Hepatocyte (in vitro differentiated cells): ENCODE results near the gene CDX4.

Experiments used
- CTCF ChIP-seq: fragments of 200-600 bp; sonication (generic); IDR thresholded peaks from 2 replicates; pipeline ENCODE4 v1.5.1; 2016; ENCODE audit warnings: antibody characterized with exemption, mild to moderate bottlenecking; ENCODE audit not compliant: poor library complexity
- EZH2phosphoT487 ChIP-seq: fragments of 200-600 bp; sonication (generic); IDR thresholded peaks from one replicate; pipeline ENCODE4 v1.6.1; 2018; ENCODE audit warnings: antibody characterized with exemption, mild to moderate bottlenecking, low read depth, moderate library complexity; ENCODE audit not compliant: unreplicated experiment, severe bottlenecking

GRCh38 chrX:73481521-73481920 lies 34.7 kb downstream of the CDX4 start:
- TF ChIP-seq CTCF (no peak), EZH2phosphoT487 (no peak)
